ENCODE measurements around the gene VASH2.
"Not testable (repeated sequence)": the region's sequence is repeated elsewhere in the genome, so short reads cannot be mapped to it uniquely, and the experiment has no call there.

Gene VASH2

GRCh38 chr1:212954514-212954913, 4.2 kb downstream of the VASH2 start:
- in situ Hi-C loops (cut with MboI; ENCODE audit: low sequenced_read_pairs): no loop called here

GRCh38 chr1:212955098-212955497, 4.8 kb downstream of the VASH2 start:
- in situ Hi-C loops (cut with MboI; ENCODE audit: low sequenced_read_pairs): no loop called here

GRCh38 chr1:212955961-212956620, 5.8 kb downstream of the VASH2 start:
- in situ Hi-C loops (cut with MboI; ENCODE audit: low sequenced_read_pairs): no loop called here

GRCh38 chr1:212957546-212957945, 7.2 kb downstream of the VASH2 start:
- in situ Hi-C loops (cut with MboI; ENCODE audit: low sequenced_read_pairs): no loop called here

GRCh38 chr1:212958175-212958574, 7.8 kb downstream of the VASH2 start:
- in situ Hi-C loops (cut with MboI; ENCODE audit: low sequenced_read_pairs): no loop called here

- in situ Hi-C loops (cut with MboI; ENCODE audit: low sequenced_read_pairs): no loop called here
Measured at GRCh38 chr1:212959266-212960220, 9.2 kb downstream of the VASH2 start.

- in situ Hi-C loops (cut with MboI; ENCODE audit: low sequenced_read_pairs): no loop called here
Measured at GRCh38 chr1:212960932-212961331, 10.6 kb downstream of the VASH2 start.

- in situ Hi-C loops (cut with MboI; ENCODE audit: low sequenced_read_pairs): no loop called here
Measured at GRCh38 chr1:212962509-212962908, 12.2 kb downstream of the VASH2 start.

GRCh38 chr1:212964102-212964501, 13.8 kb downstream of the VASH2 start:
- in situ Hi-C loops (cut with MboI; ENCODE audit: low sequenced_read_pairs): no loop called here

GRCh38 chr1:212964993-212965392, 14.7 kb downstream of the VASH2 start:
- in situ Hi-C loops (cut with MboI; ENCODE audit: low sequenced_read_pairs): not testable (repeated sequence)

GRCh38 chr1:212966616-212967015, 16.3 kb downstream of the VASH2 start:
- in situ Hi-C loops (cut with MboI; ENCODE audit: low sequenced_read_pairs): no loop called here

- in situ Hi-C loops (cut with MboI; ENCODE audit: low sequenced_read_pairs): no loop called here
Measured at GRCh38 chr1:212967801-212968200, 17.5 kb downstream of the VASH2 start.

GRCh38 chr1:212968368-212968863, 18.1 kb downstream of the VASH2 start:
- in situ Hi-C loops (cut with MboI; ENCODE audit: low sequenced_read_pairs): no loop called here

GRCh38 chr1:212970085-212970484, 19.7 kb downstream of the VASH2 start:
- in situ Hi-C loops (cut with MboI; ENCODE audit: low sequenced_read_pairs): no loop called here

- in situ Hi-C loops (cut with MboI; ENCODE audit: low sequenced_read_pairs): no loop called here
Measured at GRCh38 chr1:212971312-212971711, 21.0 kb downstream of the VASH2 start.

- in situ Hi-C loops (cut with MboI; ENCODE audit: low sequenced_read_pairs): no loop called here
Measured at GRCh38 chr1:212973426-212973825, 23.1 kb downstream of the VASH2 start.

- in situ Hi-C loops (cut with MboI; ENCODE audit: low sequenced_read_pairs): no loop called here
Measured at GRCh38 chr1:212973899-212974298, 23.6 kb downstream of the VASH2 start.

- in situ Hi-C loops (cut with MboI; ENCODE audit: low sequenced_read_pairs): no loop called here
Measured at GRCh38 chr1:212974711-212975110, 24.4 kb downstream of the VASH2 start.

GRCh38 chr1:212975111-212975918, 25.0 kb downstream of the VASH2 start:
- in situ Hi-C loops (cut with MboI; ENCODE audit: low sequenced_read_pairs): no loop called here

- in situ Hi-C loops (cut with MboI; ENCODE audit: low sequenced_read_pairs): no loop called here
Measured at GRCh38 chr1:212976586-212976985, 26.2 kb downstream of the VASH2 start.
